GM18951 (cell line): ENCODE measurements around the gene ATXN7L3B.
"Not testable (repeated sequence)": the region's sequence is repeated elsewhere in the genome, so short reads cannot be mapped to it uniquely, and the experiment has no call there.

Experiments
- POLR2A ChIP-seq: IDR thresholded peaks from 4 replicates; pipeline ENCODE4 v1.6.1; 2011; ENCODE audit warnings: mild to moderate bottlenecking; ENCODE audit not compliant: insufficient read length, insufficient read depth; ENCODE audit errors: extremely low read depth
- in situ Hi-C: fragments of 300-500 bp; cut with MboI; formaldehyde crosslinking; loops from one replicate; pipeline ENCODE4 v1.12.0; 2022; ENCODE audit warnings: low sequenced_read_pairs, mixed read lengths, inconsistent platforms; ENCODE audit not compliant: unreplicated experiment

Gene ATXN7L3B, protein sequence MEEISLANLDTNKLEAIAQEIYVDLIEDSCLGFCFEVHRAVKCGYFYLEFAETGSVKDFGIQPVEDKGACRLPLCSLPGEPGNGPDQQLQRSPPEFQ

GRCh38 chr12:74537707-74538385 lies at the start of gene ATXN7L3B:
Gene ATXN7L3B, plus strand, starts transcription at chr12:74537835. Its CDS starts 278 bp downstream, at chr12:74538113.
- peak; percentile 83 for TF ChIP-seq POLR2A
- in situ Hi-C loops = no loop called here

- no peak for TF ChIP-seq POLR2A
- in situ Hi-C loops = no loop called here
Measured at GRCh38 chr12:74488134-74488533, 49.5 kb upstream of the ATXN7L3B start.

- in situ Hi-C loops = no loop called here
- no peak for TF ChIP-seq POLR2A
Measured at GRCh38 chr12:74489543-74489942, 48.1 kb upstream of the ATXN7L3B start.

DNA sequence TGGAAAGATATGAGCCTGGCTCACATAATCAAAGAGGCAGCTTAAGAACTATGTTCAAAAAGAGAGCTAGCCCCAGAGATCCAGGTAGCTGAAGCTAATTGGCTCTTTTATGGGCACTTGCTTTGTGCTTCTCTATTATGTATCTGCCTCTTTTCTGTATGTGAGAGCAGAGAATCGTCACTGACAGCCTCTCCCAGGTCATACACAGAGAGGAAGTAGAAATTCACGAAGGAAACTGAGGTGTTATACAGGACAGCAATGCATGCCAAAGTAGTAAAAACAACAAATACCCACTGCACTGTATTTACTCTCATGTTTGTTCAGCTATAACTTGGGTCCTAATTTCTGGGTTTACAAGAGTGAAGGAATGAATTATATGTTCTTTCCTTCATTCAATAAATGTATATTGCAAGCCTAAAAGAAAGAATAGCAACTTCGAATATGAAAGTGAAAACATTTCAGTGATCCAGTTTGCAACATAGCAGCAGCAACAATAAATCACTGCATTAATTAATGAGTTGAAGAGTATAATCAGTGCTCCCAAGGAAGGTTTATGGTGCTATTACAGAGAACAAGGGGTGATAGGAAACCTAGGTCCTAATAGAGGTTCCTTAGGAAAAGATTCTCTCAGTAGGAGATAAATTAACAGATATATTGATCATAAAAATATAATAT lies 47.1 kb upstream of the ATXN7L3B start:
- no peak for TF ChIP-seq POLR2A
- in situ Hi-C loops = no loop called here

GRCh38 chr12:74491374-74491773 lies 46.3 kb upstream of the ATXN7L3B start:
- TF ChIP-seq POLR2A = no peak
- in situ Hi-C loops = no loop called here

DNA sequence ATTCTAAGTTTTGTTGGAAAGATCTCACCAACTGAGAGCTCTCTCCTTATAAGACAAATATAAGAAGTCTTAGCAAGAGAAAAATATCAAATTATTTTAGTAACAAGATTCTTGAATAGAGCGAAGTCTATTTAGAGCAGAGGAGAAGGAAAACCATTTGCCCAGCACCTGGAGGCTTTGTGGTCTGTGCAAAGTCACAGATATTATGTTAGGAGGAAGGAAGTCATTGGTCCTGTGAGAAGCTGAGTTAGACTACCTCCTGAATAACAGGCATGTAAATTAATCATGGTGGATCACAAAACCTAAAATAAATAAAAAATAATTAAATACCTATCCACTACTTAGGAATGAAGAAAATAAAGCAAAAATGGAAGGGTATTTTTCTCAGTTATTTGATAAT lies 38.4 kb upstream of the ATXN7L3B start:
- in situ Hi-C loops = no loop called here
- no peak for TF ChIP-seq POLR2A

- in situ Hi-C loops = not testable (repeated sequence)
Measured at GRCh38 chr12:74508873-74509657, 28.6 kb upstream of the ATXN7L3B start.

GRCh38 chr12:74509886-74510285 lies 27.7 kb upstream of the ATXN7L3B start:
- in situ Hi-C loops = no loop called here
- TF ChIP-seq POLR2A = no peak

DNA sequence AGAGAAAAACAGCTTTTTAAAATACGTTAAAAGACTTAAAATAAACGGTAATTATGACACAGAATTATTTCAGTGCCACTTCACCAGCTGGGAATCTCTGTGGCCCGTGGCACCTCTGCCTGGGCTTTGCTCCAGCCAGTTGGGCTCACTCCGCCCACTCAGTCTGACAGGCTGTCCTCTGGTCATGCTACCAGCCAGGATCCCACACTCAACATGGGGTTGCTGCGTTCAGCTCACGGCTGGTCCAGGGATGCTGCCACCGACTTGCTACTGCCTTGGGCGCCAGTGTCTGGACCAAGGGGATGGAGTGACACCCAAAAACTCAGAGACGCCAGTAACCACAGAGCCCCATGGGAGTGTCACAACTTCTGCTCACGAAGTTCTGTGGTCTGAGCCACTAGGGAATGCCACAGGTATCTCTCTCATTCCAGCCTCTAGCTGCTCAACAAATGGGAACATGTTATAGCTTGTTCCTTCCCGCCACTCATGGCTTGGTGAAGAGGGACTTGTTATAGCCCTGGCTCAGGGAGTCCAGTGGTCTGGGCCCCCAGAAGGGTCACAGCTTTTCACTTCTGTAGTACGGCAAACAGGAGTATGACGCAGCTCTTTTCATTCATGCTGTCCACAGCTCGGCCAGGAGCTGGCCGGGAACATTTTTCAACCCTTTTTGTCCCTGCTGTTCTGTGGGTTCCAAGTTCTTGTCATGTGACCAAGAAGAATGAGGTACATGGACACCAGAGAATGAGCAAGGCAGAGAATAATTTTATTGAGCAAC lies 23.4 kb upstream of the ATXN7L3B start:
- in situ Hi-C loops = no loop called here
- TF ChIP-seq POLR2A = no peak

DNA sequence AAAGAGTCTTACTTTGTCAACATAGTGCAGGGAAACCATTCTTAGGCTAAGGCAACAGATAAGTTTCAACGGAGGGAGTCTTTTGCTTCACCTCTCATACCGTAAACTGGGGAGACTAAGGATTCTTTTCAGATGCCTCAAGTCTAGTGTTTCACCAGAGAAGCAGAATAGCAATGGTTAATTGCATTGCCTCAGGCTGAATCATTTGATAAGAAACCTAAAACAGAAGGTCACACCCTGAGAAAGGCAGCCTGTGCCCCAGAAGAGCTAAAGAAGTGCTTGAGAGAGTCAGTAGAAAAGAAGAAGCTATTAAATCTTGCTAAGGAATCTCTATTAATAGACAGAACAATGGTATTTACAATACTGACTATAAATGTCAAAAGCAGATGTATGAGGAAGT lies 21.8 kb upstream of the ATXN7L3B start:
- in situ Hi-C loops = no loop called here
- TF ChIP-seq POLR2A = no peak

DNA sequence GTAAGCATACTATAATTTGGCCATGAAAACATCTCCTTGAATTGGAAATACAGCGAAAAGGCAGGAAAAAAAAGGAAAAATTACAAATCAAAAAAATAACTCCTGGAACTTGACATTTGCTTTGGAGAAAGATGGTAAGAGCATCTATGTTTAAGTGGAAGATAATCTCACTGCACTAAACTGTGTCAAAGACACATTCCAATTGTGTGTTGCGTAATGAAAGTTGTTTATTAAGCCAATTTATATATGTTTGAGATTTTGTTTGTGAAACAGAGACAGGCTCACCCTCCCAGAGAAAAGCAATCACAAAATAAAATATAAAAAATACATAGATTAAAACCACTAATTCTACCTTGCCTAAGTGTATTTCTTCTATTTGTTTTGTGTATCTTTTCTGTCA lies 11.1 kb upstream of the ATXN7L3B start:
- in situ Hi-C loops = no loop called here
- no peak for TF ChIP-seq POLR2A

DNA sequence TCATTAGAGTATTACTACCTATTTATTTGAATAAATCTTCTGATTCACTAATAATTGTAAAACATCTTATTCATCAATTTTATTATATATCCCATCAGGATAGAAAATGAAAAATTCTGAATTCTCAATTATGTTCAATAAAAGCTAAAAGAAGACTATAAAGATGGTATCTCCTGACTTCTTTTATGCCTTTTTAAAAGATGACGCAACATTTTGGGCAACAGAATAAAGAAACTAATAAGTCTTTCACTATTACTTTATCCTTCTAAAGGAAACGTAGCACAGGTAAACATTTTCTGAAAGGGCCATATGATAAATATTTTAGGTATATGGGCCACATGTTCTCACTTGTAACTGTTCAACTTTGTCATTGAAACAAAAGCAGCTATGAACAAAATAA lies 10.1 kb upstream of the ATXN7L3B start:
- in situ Hi-C loops = no loop called here
- no peak for TF ChIP-seq POLR2A

DNA sequence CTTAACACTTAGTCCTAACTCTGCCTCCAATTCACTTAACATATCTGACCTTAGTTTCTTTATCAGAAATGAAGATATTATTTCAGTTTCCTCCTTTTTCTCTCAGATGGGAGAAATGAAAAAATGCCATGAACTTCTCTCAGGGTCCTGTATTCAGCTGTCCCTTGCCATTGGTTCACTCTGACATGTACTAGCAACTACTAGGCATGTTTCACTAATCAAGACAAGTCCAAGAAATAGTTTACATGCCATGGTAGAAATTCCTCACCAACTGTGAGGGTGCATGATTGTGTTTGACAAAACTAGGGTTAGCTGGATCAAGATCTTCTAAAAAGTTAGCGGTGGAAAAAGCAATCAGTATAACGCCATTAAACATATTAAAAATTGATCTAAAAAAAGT lies 7.0 kb upstream of the ATXN7L3B start:
- TF ChIP-seq POLR2A = no peak
- in situ Hi-C loops = no loop called here
